ENCODE measurements around the gene ICAM4. TPM values are rescaled to one million over a fixed set of nuclear protein-coding genes. Genes with fewer than 3 reads are reported as not detected.
"Not testable (repeated sequence)": the region's sequence is repeated elsewhere in the genome, so short reads cannot be mapped to it uniquely, and the experiment has no call there.

Gene ICAM4
- total and polyA plus RNA-seq, 5 donors from 2014 or later: 0.20 to 0.67 (median 0.44) TPM

DNA sequence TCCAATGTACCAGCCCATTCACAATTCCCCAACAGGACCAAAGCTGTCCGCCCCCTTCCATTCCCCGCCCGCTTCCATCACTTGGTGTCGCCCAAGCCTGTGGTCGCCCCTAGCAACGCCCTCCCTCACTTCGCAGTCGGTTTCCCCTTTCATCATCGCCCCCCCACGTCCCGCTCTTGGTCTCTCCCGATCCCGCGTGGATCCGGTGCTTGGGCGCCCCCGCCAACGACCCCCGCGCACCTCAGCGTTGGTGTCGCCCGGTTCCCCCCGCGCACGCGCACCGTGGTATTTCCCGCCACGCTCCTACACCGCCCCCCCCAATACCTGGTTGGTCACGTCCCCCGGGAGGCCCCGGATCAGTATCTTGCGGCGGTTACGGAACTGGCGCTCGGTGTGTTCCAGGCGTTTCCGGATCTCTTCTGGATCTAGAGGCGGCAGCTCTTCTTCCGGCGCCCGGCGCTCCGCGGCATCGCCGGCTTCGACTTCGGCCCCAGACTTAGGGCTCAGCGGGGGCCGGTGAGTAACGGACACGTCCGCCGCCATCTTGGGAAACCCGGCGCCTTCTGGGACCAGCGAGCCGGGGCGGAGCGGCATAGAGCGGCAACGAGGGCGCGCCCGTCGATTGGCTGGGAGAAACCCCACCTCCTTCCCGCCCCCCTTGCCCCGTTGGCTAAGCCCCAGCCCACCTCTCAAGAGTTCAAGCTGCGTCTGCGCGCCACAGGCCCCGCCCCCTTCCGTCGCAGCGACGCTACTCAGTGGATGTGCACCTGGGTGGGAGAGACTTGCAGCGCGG lies 46.4 kb downstream of the ICAM4 start, which contains the start of gene RAVER1:
TSS of gene RAVER1 (minus strand) at position 565 of the 793 bp plus-strand sequence. CDS start at position 543, 22 bp downstream.
- Mint-ChIP-seq H3K4me1 (peaks cover 0 to 55% (median 24%) of the 10 kb centered on the region in 4 donors), H3K36me3 (peaks cover 13% of the 10 kb centered on the region), H3K4me3 (peak within 1 kb of the TSS; percentile 94 to 99 (median 96)), H3K9me3 (no peaks in the 10 kb centered on the region), H3K27me3 (no peaks in the 10 kb centered on the region), H3K27ac (peak within 1 kb of the TSS; percentile 91 to 97 (median 93))
- Histone ChIP-seq H3K4me1 (ENCODE audit: control insufficient read depth, insufficient read depth, low read length, poor library complexity, severe bottlenecking) (peaks cover 25% of the 10 kb centered on the region), H3K4me3 (ENCODE audit: low read depth, low read length) (peak within 1 kb of the TSS; percentile 82), H3K9me3 (ENCODE audit: control insufficient read depth in 2 of 2, low read length in 2 of 2) (no peaks in the 10 kb centered on the region), H3K27ac (ENCODE audit: insufficient read depth, low read length, poor library complexity, severe bottlenecking) (peak within 1 kb of the TSS; percentile 95), H3K36me3 (ENCODE audit: control insufficient read depth, insufficient read depth, low read length) (peaks cover 35% of the 10 kb centered on the region), H3K27me3 (ENCODE audit: control insufficient read depth, insufficient read depth, low read length) (no peaks in the 10 kb centered on the region)
- ATAC-seq (ENCODE audit: low read depth in 2 of 2) (peak; percentile 94 to 95), DNase-seq (peak; percentile 96 to 99 (median 97))

DNA sequence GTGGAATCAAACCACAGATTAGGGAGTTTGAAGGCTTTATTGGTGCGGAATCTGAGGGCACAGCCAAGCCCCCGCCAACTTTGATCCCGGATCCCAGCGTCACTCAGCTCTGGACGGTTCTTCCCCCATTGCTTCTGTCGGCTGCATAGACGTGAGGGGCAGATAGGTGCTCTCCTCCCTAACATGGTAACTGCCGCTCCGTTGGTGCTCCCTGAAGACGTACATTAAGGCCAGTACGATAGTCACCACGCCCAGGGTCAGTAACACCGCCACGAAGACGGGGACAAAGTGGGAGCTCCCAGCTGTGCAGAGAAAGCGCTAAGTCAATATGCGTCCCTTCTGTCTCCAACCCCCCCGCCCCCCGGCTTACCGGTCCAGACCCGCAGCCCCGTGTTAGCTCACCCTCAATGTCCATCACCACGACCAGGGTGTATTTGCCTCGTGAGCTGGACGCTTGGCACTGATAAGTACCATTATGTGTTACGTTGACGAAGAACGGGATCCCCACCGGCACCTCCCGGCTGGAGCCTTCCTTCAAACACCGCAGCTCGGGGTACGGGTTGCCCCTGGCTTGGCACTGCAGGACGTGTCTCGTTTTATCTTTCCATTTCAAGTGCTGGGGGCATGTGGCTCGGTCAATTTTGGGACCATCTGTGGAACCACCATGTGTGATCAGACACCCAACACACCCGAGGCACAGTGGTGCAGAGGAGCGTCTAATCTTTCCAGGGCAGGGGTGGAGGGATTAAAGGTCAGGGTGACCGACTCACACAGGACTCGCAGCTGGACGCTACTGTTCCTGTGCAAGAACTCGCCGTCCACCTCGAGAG lies 47.2 kb downstream of the ICAM4 start:
- peak overlapping the region; percentile 75 for H3K4me3 ChIP-seq (ENCODE audit: low read depth, low read length)
- H3K27me3 ChIP-seq (ENCODE audit: control insufficient read depth, insufficient read depth, low read length): no peaks in the 10 kb centered on the region
- peak overlapping the region; percentile 95 for H3K27ac ChIP-seq (ENCODE audit: insufficient read depth, low read length, poor library complexity, severe bottlenecking)
- Mint-ChIP-seq H3K4me1 (peaks cover 0 to 61% (median 31%) of the 10 kb centered on the region in 4 donors), H3K36me3 (peaks cover 13% of the 10 kb centered on the region), H3K27me3 (no peaks in the 10 kb centered on the region), H3K9me3 (no peaks in the 10 kb centered on the region), H3K4me3 (peak overlapping the region; percentile 94 to 99 (median 96)), H3K27ac (peak overlapping the region; percentile 20 to 97 (median 91))
- peaks cover 28% of the 10 kb centered on the region for H3K36me3 ChIP-seq (ENCODE audit: control insufficient read depth, insufficient read depth, low read length)
- DNase-seq (no peak), ATAC-seq (ENCODE audit: low read depth in 2 of 2) (no peak)
- H3K9me3 ChIP-seq (ENCODE audit: control insufficient read depth in 2 of 2, low read length in 2 of 2): no peaks in the 10 kb centered on the region
- H3K4me1 ChIP-seq (ENCODE audit: control insufficient read depth, insufficient read depth, low read length, poor library complexity, severe bottlenecking): peaks cover 33% of the 10 kb centered on the region

DNA sequence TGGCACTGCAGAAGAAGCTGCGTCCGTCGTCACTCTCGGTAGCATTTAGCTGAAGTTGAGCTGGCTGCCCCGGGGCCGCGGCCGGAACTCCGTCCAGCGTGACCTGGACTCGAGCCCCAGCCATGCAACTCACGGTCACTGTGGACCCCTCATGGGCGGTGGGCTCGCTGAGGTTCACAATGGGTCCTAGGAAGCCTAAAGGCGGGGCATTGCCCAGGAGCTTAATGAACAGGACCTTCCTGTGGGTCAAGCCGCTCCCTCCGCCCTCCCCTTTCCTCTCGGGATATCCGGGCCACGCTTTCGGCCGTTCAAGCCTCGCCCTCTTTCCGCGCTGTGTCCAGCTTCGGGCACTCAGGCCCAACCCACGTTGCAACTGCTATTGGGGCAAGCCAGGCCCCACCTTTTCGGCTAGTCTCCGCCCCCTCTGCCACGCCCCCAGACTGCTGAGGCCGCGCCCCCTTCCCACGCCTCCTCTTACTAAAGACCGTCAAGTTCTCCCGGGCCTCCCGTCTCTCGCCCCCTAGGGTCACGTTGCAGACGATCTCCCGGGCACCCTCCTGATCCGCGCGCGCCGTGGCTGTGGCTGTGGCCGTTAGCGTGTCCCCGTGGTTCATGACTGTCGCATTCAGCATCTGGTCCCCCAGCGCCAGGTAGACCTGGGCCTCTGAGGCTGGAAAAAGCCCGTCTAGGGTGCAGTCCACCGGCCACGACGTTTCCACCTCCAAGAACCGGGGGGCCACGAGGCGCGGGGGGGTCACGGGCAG lies 48.0 kb downstream of the ICAM4 start:
- no peaks in the 10 kb centered on the region for H3K27me3 ChIP-seq (ENCODE audit: control insufficient read depth, insufficient read depth, low read length)
- Mint-ChIP-seq H3K27ac (peak overlapping the region in 2 of 3 donors; percentile 36 to 83), H3K4me3 (peak overlapping the region; percentile 15 to 95 (median 50)), H3K4me1 (peaks cover 0 to 67% (median 36%) of the 10 kb centered on the region in 4 donors), H3K36me3 (peaks cover 8% of the 10 kb centered on the region), H3K27me3 (no peaks in the 10 kb centered on the region), H3K9me3 (no peaks in the 10 kb centered on the region)
- H3K36me3 ChIP-seq (ENCODE audit: control insufficient read depth, insufficient read depth, low read length): peaks cover 22% of the 10 kb centered on the region
- no peak overlapping the region for H3K4me3 ChIP-seq (ENCODE audit: low read depth, low read length)
- peak in 1 of 3 donors; percentile 38 for DNase-seq
- ATAC-seq (ENCODE audit: low read depth in 2 of 2): no peak
- peaks cover 39% of the 10 kb centered on the region for H3K4me1 ChIP-seq (ENCODE audit: control insufficient read depth, insufficient read depth, low read length, poor library complexity, severe bottlenecking)
- H3K27ac ChIP-seq (ENCODE audit: insufficient read depth, low read length, poor library complexity, severe bottlenecking): no peak overlapping the region
- H3K9me3 ChIP-seq (ENCODE audit: control insufficient read depth in 2 of 2, low read length in 2 of 2): no peaks in the 10 kb centered on the region

DNA sequence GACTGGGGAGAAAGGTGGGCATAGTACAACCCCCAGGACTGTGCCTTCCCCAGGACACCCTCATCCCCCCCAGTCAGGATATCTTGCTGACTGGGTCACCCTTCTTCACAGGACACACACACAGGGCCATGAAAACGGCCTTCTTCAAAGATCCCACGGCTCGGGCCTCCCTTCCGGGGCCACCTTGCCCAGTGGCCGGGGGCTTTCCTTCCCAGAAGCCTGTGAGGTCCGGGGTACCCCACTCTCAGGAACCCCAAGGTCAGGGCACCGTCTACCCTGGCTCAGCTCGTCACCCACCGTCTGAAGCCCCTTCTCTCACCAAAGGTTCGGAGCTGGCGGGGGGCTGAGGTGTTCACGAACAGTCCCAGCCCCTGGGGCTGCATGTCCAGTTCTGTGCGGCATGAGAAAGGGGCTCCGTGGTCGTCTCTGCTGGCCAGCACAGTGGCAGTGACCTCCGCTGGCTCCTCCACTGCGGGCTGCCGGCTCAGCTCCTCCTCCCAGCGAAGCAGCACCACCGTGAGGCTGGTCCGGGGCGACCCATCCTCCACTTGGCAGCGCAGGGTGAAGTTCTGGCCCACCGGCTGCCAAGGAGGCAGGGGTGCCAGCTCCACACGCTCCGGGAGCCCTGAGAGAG lies 48.7 kb downstream of the ICAM4 start:
- ATAC-seq (ENCODE audit: low read depth in 2 of 2): no peak

DNA sequence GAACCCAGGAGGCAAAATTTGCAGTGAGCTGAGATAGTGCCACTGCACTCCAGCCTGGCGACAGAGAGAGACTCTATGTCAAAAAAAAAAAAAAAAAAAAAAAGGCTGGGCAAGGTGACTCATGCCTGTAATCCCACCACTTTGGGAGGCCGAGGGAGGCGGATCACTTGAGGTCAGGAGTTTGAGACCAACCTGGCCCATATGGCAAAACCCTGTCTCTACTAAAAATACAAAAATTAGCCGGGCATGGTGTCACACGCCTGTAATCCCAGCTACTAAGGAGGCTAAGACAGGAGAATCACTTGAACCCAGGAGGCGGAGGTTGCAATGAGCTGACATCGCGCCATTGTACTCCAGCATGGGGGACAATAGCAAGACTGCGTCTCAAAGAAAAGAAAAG lies 50.0 kb downstream of the ICAM4 start:
- not testable (repeated sequence) for H3K9me3 Mint-ChIP-seq; H3K27me3 Mint-ChIP-seq; H3K36me3 Mint-ChIP-seq; H3K27me3 ChIP-seq (ENCODE audit: control insufficient read depth, insufficient read depth, low read length); H3K27ac ChIP-seq (ENCODE audit: insufficient read depth, low read length, poor library complexity, severe bottlenecking); H3K9me3 ChIP-seq (ENCODE audit: control insufficient read depth in 2 of 2, low read length in 2 of 2); ATAC-seq (ENCODE audit: low read depth in 2 of 2); H3K4me3 ChIP-seq (ENCODE audit: low read depth, low read length); DNase-seq
- Mint-ChIP-seq H3K4me3 (peak overlapping the region in 3 of 4 donors; percentile 21 to 61 (median 55)), H3K27ac (peak overlapping the region in 2 of 3 donors; percentile 55 to 79), H3K4me1 (peaks cover 0 to 71% (median 39%) of the 10 kb centered on the region in 4 donors)
- H3K36me3 ChIP-seq (ENCODE audit: control insufficient read depth, insufficient read depth, low read length): peaks cover 13% of the 10 kb centered on the region
- peaks cover 44% of the 10 kb centered on the region for H3K4me1 ChIP-seq (ENCODE audit: control insufficient read depth, insufficient read depth, low read length, poor library complexity, severe bottlenecking)

More for the DNA sequence above, 48.7 kb downstream of the ICAM4 start:
- H3K27me3 ChIP-seq (ENCODE audit: control insufficient read depth, insufficient read depth, low read length): no peaks in the 10 kb centered on the region
- Mint-ChIP-seq H3K27ac (no peak overlapping the region), H3K9me3 (no peaks in the 10 kb centered on the region), H3K36me3 (peaks cover 4% of the 10 kb centered on the region), H3K4me3 (peak overlapping the region in 2 of 4 donors; percentile 61 to 64), H3K4me1 (peaks cover 0 to 70% (median 40%) of the 10 kb centered on the region in 4 donors), H3K27me3 (no peaks in the 10 kb centered on the region)
- H3K4me3 ChIP-seq (ENCODE audit: low read depth, low read length): no peak overlapping the region
- H3K36me3 ChIP-seq (ENCODE audit: control insufficient read depth, insufficient read depth, low read length): peaks cover 15% of the 10 kb centered on the region
- H3K27ac ChIP-seq (ENCODE audit: insufficient read depth, low read length, poor library complexity, severe bottlenecking): no peak overlapping the region
- H3K9me3 ChIP-seq (ENCODE audit: control insufficient read depth in 2 of 2, low read length in 2 of 2): no peaks in the 10 kb centered on the region
- peaks cover 46% of the 10 kb centered on the region for H3K4me1 ChIP-seq (ENCODE audit: control insufficient read depth, insufficient read depth, low read length, poor library complexity, severe bottlenecking)
- DNase-seq: no peak

Other genes with a start within 250 kb of the ICAM4 start
- 93.2 TPM for gene SHFL, start 200.6 kb upstream of the ICAM4 start, total RNA-seq
- gene SHFL, start 200.6 kb upstream of the ICAM4 start, polyA plus RNA-seq: 10 to 100 TPM; 28.0 to 29.4 (median 28.6) TPM
- 0.30 TPM for gene ANGPTL6, start 184.3 kb upstream of the ICAM4 start, total RNA-seq
- under 1 TPM; 0.18 to 0.53 (median 0.22) TPM for gene ANGPTL6, start 184.3 kb upstream of the ICAM4 start, polyA plus RNA-seq
- gene PPAN, start 180.6 kb upstream of the ICAM4 start, total RNA-seq: 62.2 TPM
- gene PPAN, start 180.6 kb upstream of the ICAM4 start, polyA plus RNA-seq: 10 to 100 TPM; 14.1 to 29.2 (median 21.7) TPM
- gene P2RY11, start 175.3 kb upstream of the ICAM4 start, total RNA-seq: 23.0 TPM
- gene P2RY11, start 175.3 kb upstream of the ICAM4 start, polyA plus RNA-seq: 1 to 10 TPM in 3 of 4 donors, under 1 TPM in 1; 0.64 to 2.2 (median 1.6) TPM
- gene EIF3G, start 167.1 kb upstream of the ICAM4 start, total RNA-seq: 328 TPM
- 100 to 1,000 TPM; 243 to 257 (median 253) TPM for gene EIF3G, start 167.1 kb upstream of the ICAM4 start, polyA plus RNA-seq
- 259 TPM for gene DNMT1, start 92.0 kb upstream of the ICAM4 start, total RNA-seq
- gene DNMT1, start 92.0 kb upstream of the ICAM4 start, polyA plus RNA-seq: 100 to 1,000 TPM in 1 of 4 donors, 10 to 100 TPM in 3; 78.8 to 103 (median 97.6) TPM
- gene S1PR2, start 55.6 kb upstream of the ICAM4 start, total RNA-seq: 20.9 TPM
- gene S1PR2, start 55.6 kb upstream of the ICAM4 start, polyA plus RNA-seq: 1 to 10 TPM; 2.9 to 3.8 (median 3.2) TPM
- gene MRPL4, start 34.7 kb upstream of the ICAM4 start, total RNA-seq: 37.0 TPM
- gene MRPL4, start 34.7 kb upstream of the ICAM4 start, polyA plus RNA-seq: 10 to 100 TPM; 24.9 to 36.6 (median 32.4) TPM
- 13.7 TPM for gene ICAM1, start 15.8 kb upstream of the ICAM4 start, total RNA-seq
- 1 to 10 TPM; 4.8 to 8.2 (median 6.9) TPM for gene ICAM1, start 15.8 kb upstream of the ICAM4 start, polyA plus RNA-seq
- gene ICAM5, start 3.0 kb downstream of the ICAM4 start, total RNA-seq: 0.20 TPM
- not detected for gene ICAM5, start 3.0 kb downstream of the ICAM4 start, polyA plus RNA-seq
- gene ZGLP1, start 22.9 kb downstream of the ICAM4 start, total RNA-seq: 2.8 TPM
- gene ZGLP1, start 22.9 kb downstream of the ICAM4 start, polyA plus RNA-seq: under 1 TPM in 1 of 4 donors, not detected in 3; 0.32 TPM
- gene FDX2, start 29.1 kb downstream of the ICAM4 start, total RNA-seq: 3.5 TPM
- 10 to 100 TPM; 13.1 to 16.5 (median 13.5) TPM for gene FDX2, start 29.1 kb downstream of the ICAM4 start, polyA plus RNA-seq
- gene RAVER1, start 46.6 kb downstream of the ICAM4 start, total RNA-seq: 39.0 TPM
- gene RAVER1, start 46.6 kb downstream of the ICAM4 start, polyA plus RNA-seq: 10 to 100 TPM; 10.6 to 13.6 (median 10.7) TPM
- gene ICAM3, start 52.7 kb downstream of the ICAM4 start, total RNA-seq: 218 TPM
- 100 to 1,000 TPM; 239 to 288 (median 270) TPM for gene ICAM3, start 52.7 kb downstream of the ICAM4 start, polyA plus RNA-seq
- 304 TPM for gene TYK2, start 93.6 kb downstream of the ICAM4 start, total RNA-seq
- gene TYK2, start 93.6 kb downstream of the ICAM4 start, polyA plus RNA-seq: 10 to 100 TPM; 50.3 to 58.3 (median 53.9) TPM
- 229 TPM for gene CDC37, start 116.6 kb downstream of the ICAM4 start, total RNA-seq
- 10 to 100 TPM; 53.4 to 69.9 (median 61.0) TPM for gene CDC37, start 116.6 kb downstream of the ICAM4 start, polyA plus RNA-seq
- gene PDE4A, start 133.6 kb downstream of the ICAM4 start, total RNA-seq: 16.6 TPM
- gene PDE4A, start 133.6 kb downstream of the ICAM4 start, polyA plus RNA-seq: 1 to 10 TPM in 3 of 4 donors, under 1 TPM in 1; 0.86 to 4.2 (median 3.5) TPM
- gene KEAP1, start 216.4 kb downstream of the ICAM4 start, total RNA-seq: 26.2 TPM
- gene KEAP1, start 216.4 kb downstream of the ICAM4 start, polyA plus RNA-seq: 10 to 100 TPM; 45.0 to 75.1 (median 56.3) TPM
- gene S1PR5, start 230.5 kb downstream of the ICAM4 start, total RNA-seq: not detected
- gene S1PR5, start 230.5 kb downstream of the ICAM4 start, polyA plus RNA-seq: under 1 TPM in 3 of 4 donors, not detected in 1; 0.17 to 0.31 (median 0.30) TPM

Data from CD4-positive, CD25-positive, alpha-beta regulatory T cell (primary cell).